ENCODE results near the gene RPS3.

DNA sequence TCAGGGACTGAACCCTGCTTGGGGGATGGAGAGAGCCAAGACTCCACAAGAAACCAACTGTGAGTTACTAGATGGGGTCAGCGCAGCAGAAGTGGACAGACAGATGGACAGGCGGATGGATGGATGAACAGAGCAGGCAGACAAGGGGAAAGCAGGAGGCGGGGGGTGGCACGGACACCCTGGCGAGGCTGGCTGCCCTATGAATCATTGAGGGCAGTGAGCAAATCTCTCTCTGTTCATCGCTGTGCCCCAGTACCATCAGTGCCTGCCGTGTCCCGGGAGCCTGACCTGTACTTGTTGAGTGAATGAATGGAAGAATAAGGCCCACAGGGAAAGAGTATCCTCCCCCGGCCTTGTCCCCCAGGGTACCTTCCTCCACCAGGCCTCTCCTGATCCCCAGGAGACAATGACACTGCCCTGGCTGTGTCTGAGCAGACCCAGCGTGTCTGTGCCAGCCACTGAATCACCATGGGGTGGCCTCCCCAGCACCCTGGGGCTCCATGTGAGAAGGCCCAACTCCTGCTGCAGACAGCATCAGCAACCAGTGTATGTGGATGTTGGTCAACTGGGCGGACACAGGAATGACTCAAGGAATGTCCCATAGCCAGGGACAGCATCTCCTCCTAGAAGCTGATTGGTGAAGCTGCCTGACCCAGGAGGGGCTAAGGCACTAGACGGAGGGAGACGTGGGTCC is 38.8 kb downstream of the RPS3 start:
- TF ChIP-seq, protein P1, sequence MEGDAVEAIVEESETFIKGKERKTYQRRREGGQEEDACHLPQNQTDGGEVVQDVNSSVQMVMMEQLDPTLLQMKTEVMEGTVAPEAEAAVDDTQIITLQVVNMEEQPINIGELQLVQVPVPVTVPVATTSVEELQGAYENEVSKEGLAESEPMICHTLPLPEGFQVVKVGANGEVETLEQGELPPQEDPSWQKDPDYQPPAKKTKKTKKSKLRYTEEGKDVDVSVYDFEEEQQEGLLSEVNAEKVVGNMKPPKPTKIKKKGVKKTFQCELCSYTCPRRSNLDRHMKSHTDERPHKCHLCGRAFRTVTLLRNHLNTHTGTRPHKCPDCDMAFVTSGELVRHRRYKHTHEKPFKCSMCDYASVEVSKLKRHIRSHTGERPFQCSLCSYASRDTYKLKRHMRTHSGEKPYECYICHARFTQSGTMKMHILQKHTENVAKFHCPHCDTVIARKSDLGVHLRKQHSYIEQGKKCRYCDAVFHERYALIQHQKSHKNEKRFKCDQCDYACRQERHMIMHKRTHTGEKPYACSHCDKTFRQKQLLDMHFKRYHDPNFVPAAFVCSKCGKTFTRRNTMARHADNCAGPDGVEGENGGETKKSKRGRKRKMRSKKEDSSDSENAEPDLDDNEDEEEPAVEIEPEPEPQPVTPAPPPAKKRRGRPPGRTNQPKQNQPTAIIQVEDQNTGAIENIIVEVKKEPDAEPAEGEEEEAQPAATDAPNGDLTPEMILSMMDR (IDR thresholded peaks at IDR 0.05), result no peak
- TF ChIP-seq EZH2 (IDR thresholded peaks at IDR 0.05), result no peak
- TF ChIP-seq EZH2phosphoT487 (IDR thresholded peaks at IDR 0.05), result no peak

Data from neural progenitor cell (in vitro differentiated cells).